Glutamatergic neuron (in vitro differentiated cells): ENCODE data around the gene MRPS18A. TPM values are rescaled to one million over a fixed set of nuclear protein-coding genes. Genes with fewer than 3 reads are reported as not detected.

Experiments
- DNase-seq: peaks from one replicate; pipeline ENCODE4 v3.0.0; 2022
- H3K27ac Mint-ChIP-seq: one replicate; pipeline ENCODE4 v1.8.0; 2020; ENCODE audit warnings: mild to moderate bottlenecking, mixed read lengths, inconsistent platforms; ENCODE audit not compliant: unreplicated experiment
- H3K27me3 Mint-ChIP-seq: one replicate; pipeline ENCODE4 v1.8.0; 2020; ENCODE audit warnings: mild to moderate bottlenecking, moderate library complexity, mixed read lengths, inconsistent platforms; ENCODE audit not compliant: unreplicated experiment
- H3K36me3 Mint-ChIP-seq: one replicate; pipeline ENCODE4 v1.8.0; 2020; ENCODE audit warnings: mild to moderate bottlenecking, mixed read lengths, inconsistent platforms; ENCODE audit not compliant: unreplicated experiment
- H3K4me1 Mint-ChIP-seq: one replicate; pipeline ENCODE4 v1.8.0; 2020; ENCODE audit warnings: mild to moderate bottlenecking, low read depth, mixed read lengths, inconsistent platforms; ENCODE audit not compliant: unreplicated experiment
- H3K4me3 Mint-ChIP-seq: one replicate; pipeline ENCODE4 v1.8.0; 2020; ENCODE audit warnings: mild to moderate bottlenecking, mixed read lengths, inconsistent platforms; ENCODE audit not compliant: unreplicated experiment
- H3K9me3 Mint-ChIP-seq: one replicate; pipeline ENCODE4 v1.8.0; 2020; ENCODE audit warnings: mild to moderate bottlenecking, moderate library complexity, mixed read lengths, inconsistent platforms; ENCODE audit not compliant: unreplicated experiment
- total RNA-seq: library from RNA; stranded (reverse); fragmentation: NEBNext Ultra II Directional; extraction: Animal tissue kit (Norgen Biotek cat#: 25700); gene quantifications from one replicate; pipeline ENCODE4 v1.2.1, GENCODE V29; 2021; ENCODE audit not compliant: unreplicated experiment
- TF ChIP-seq, protein P1 (sequence below): fragments of 200-600 bp; sonication (generic); IDR thresholded peaks from one replicate; pipeline ENCODE4 v1.5.0; 2021; ENCODE audit not compliant: partially characterized antibody, unreplicated experiment

Gene MRPS18A
- total RNA-seq, 1 donor from 2014 or later, result 27.7 TPM

DNA sequence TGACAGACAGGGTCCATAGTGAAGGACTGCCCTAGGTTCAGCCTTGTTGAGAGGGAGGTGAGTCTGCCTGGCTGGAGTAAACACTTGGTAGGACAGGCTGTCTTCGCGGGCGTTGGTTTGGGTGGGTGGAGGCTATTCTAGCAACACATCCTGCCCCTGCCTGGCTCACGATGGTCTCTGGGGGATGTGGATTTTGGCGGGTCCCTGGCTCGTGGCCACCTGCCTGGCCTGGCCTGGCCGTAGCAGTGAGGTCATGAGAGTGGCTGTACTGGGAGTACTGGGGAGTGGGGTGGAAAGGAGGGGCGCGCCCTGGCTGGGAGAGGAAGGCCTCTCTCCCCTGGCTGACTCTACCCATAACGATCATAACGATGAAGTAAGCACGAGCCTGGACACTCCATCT is 30.2 kb upstream of the MRPS18A start:
- TF ChIP-seq, protein P1, sequence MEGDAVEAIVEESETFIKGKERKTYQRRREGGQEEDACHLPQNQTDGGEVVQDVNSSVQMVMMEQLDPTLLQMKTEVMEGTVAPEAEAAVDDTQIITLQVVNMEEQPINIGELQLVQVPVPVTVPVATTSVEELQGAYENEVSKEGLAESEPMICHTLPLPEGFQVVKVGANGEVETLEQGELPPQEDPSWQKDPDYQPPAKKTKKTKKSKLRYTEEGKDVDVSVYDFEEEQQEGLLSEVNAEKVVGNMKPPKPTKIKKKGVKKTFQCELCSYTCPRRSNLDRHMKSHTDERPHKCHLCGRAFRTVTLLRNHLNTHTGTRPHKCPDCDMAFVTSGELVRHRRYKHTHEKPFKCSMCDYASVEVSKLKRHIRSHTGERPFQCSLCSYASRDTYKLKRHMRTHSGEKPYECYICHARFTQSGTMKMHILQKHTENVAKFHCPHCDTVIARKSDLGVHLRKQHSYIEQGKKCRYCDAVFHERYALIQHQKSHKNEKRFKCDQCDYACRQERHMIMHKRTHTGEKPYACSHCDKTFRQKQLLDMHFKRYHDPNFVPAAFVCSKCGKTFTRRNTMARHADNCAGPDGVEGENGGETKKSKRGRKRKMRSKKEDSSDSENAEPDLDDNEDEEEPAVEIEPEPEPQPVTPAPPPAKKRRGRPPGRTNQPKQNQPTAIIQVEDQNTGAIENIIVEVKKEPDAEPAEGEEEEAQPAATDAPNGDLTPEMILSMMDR, result no peak
- H3K4me1 Mint-ChIP-seq, result peaks cover 11% of the 10 kb centered on the region
- DNase-seq, result no peak
- no peak overlapping the region for H3K27ac Mint-ChIP-seq
- H3K27me3 Mint-ChIP-seq, result peaks cover 6% of the 10 kb centered on the region
- H3K9me3 Mint-ChIP-seq, result peaks cover 4% of the 10 kb centered on the region
- no peak overlapping the region for H3K4me3 Mint-ChIP-seq
- no peaks in the 10 kb centered on the region for H3K36me3 Mint-ChIP-seq

GRCh38 chr6:43717389-43717788 is 29.8 kb upstream of the MRPS18A start:
- no peak overlapping the region for H3K27ac Mint-ChIP-seq
- peaks cover 11% of the 10 kb centered on the region for H3K4me1 Mint-ChIP-seq
- H3K27me3 Mint-ChIP-seq, result peaks cover 9% of the 10 kb centered on the region
- peaks cover 4% of the 10 kb centered on the region for H3K9me3 Mint-ChIP-seq
- no peak overlapping the region for H3K4me3 Mint-ChIP-seq
- TF ChIP-seq, protein P1, result no peak
- no peak for DNase-seq
- no peaks in the 10 kb centered on the region for H3K36me3 Mint-ChIP-seq

DNA sequence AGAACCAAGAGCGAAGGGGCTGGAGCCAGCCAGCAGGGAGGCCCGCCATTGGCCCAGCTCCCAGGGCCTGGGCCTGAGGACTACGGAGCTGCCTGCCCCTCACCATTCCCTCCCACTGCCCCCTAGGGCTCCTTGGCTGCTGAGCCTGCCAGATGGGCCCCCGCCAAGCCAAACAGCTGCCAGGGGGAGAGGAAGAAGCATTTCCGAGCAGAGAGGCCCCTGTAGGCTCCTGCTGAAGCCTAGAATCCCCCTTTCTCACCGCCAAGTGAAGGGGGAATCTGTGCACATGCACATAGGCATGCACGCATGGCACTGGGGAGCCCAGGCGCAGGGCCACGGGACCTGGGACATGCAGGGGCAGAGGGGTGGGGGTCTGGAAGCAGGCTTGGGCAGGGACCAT is 28.5 kb upstream of the MRPS18A start:
- Mint-ChIP-seq H3K27me3 (peaks cover 9% of the 10 kb centered on the region), H3K27ac (no peak overlapping the region), H3K4me3 (no peak overlapping the region), H3K9me3 (peaks cover 4% of the 10 kb centered on the region), H3K36me3 (no peaks in the 10 kb centered on the region), H3K4me1 (peaks cover 11% of the 10 kb centered on the region)
- no peak for DNase-seq
- TF ChIP-seq, protein P1, result no peak

GRCh38 chr6:43715056-43715788 is 27.6 kb upstream of the MRPS18A start:
- Mint-ChIP-seq H3K27me3 (peaks cover 9% of the 10 kb centered on the region), H3K36me3 (no peaks in the 10 kb centered on the region), H3K4me1 (peaks cover 11% of the 10 kb centered on the region), H3K9me3 (peaks cover 2% of the 10 kb centered on the region), H3K27ac (no peak overlapping the region), H3K4me3 (no peak overlapping the region)
- no peak for DNase-seq
- TF ChIP-seq, protein P1, result no peak

- Mint-ChIP-seq H3K36me3 (peaks cover 4% of the 10 kb centered on the region), H3K4me1 (peaks cover 11% of the 10 kb centered on the region), H3K27me3 (peaks cover 9% of the 10 kb centered on the region), H3K27ac (no peak overlapping the region), H3K9me3 (peaks cover 4% of the 10 kb centered on the region), H3K4me3 (no peak overlapping the region)
- TF ChIP-seq, protein P1, result no peak
- no peak for DNase-seq
These were observed 26.9 kb upstream of the MRPS18A start for GRCh38 chr6:43714311-43715055.
